GM12878 (cell line): ENCODE results near the gene CFAP58. TPM values are rescaled to one million over a fixed set of nuclear protein-coding genes. Genes with fewer than 3 reads are reported as not detected.
"Not testable (repeated sequence)": the region's sequence is repeated elsewhere in the genome, so short reads cannot be mapped to it uniquely, and the experiment has no call there.

Experiments used
- ATAC-seq: fragments of 200-7000 bp; cut with Tn5 transposase; 3 replicates; pipeline ENCODE4 v1.9.1; 2020; ENCODE audit warnings: mild to moderate bottlenecking, moderate library complexity
- BruUV-seq: library from RNA; stranded (reverse); fragments of 400-500 nt; replicated peaks from 2 replicates; lab custom pipeline; 2021; lab: Mats Ljungman, UMichigan
- CTCF ChIA-PET: fragments of 300-600 bp; sonication (Branson Sonifier 250); formaldehyde crosslinking; extraction: SDS; loops from one replicate; lab custom pipeline; 2021; ENCODE audit warnings: inconsistent platforms; lab: Yijun Ruan, JAX
- POLR2A ChIA-PET: fragments of 350-600 bp; formaldehyde crosslinking; extraction: SDS; loops from one replicate; lab custom pipeline; 2021; ENCODE audit warnings: inconsistent platforms; lab: Charles Lee
- RAD21 ChIA-PET: fragments of 300-600 bp; sonication (Branson Sonifier 250); formaldehyde crosslinking; loops from one replicate; lab custom pipeline; 2023; ENCODE audit warnings: antibody characterized with exemption; ENCODE audit not compliant: unreplicated experiment; lab: Charles Lee
- SMC1A ChIA-PET: fragments of 300-600 bp; sonication (Branson Sonifier 250); formaldehyde crosslinking; loops from one replicate; lab custom pipeline; 2023; ENCODE audit not compliant: unreplicated experiment, uncharacterized antibody; lab: Charles Lee
- DNase-seq: peaks from one replicate; pipeline ENCODE4 v3.0.0-alpha.2; 2011; ENCODE audit warnings: low read depth, low spot score
- FAIRE-seq: peaks from 3 replicates; lab custom pipeline; 2011; peaks lifted over from hg19 to GRCh38; lab: Jason Lieb, UNC
- H2AFZ ChIP-seq: 2 replicates; pipeline ENCODE4 v1.6.0; 2011; ENCODE audit warnings: low read depth, low read length, control low read depth; ENCODE audit not compliant: control insufficient read depth
- H3K27ac ChIP-seq: 2 replicates; pipeline ENCODE4 v1.5.1; 2011; ENCODE audit warnings: control low read depth; ENCODE audit not compliant: control insufficient read depth, insufficient read depth
- H3K27me3 ChIP-seq, 2 experiments: replicated peaks in 1 of 2; 2 replicates each; pipeline versions ENCODE4 v1.6.0 to v1.6.1; 2011; ENCODE audit warnings: low read length in 1 of 2; ENCODE audit not compliant: control insufficient read depth in 2 of 2, insufficient read depth in 2 of 2
- H3K36me3 ChIP-seq, 2 experiments: 2 replicates each; pipeline ENCODE4 v1.5.1; 2011; ENCODE audit warnings: low read length in 1 of 2; ENCODE audit not compliant: control insufficient read depth in 2 of 2, insufficient read depth in 2 of 2
- H3K4me1 ChIP-seq: 2 replicates; pipeline ENCODE4 v1.6.1; 2011; ENCODE audit warnings: mild to moderate bottlenecking, low read length, moderate library complexity, mixed read lengths; ENCODE audit not compliant: control insufficient read depth, insufficient read depth
- H3K4me2 ChIP-seq: 2 replicates; pipeline ENCODE4 v1.6.0; 2011; ENCODE audit warnings: control low read depth; ENCODE audit not compliant: control insufficient read depth, insufficient read depth
- H3K4me3 ChIP-seq: fragments of 200-600 bp; sonication (generic); 2 replicates; pipeline ENCODE4 v1.5.1; 2016
- H3K79me2 ChIP-seq: 2 replicates; pipeline ENCODE4 v1.6.0; 2011; ENCODE audit warnings: low read length; ENCODE audit not compliant: control insufficient read depth, insufficient read depth
- H3K9ac ChIP-seq: 2 replicates; pipeline ENCODE4 v1.8.0; 2011; ENCODE audit warnings: low read length, control low read depth, mixed read lengths; ENCODE audit not compliant: control insufficient read depth, insufficient read depth
- H3K9me3 ChIP-seq: replicated peaks from 3 replicates; pipeline ENCODE4 v1.5.1; 2011; ENCODE audit warnings: mild to moderate bottlenecking, low read length; ENCODE audit not compliant: control insufficient read depth, insufficient read depth
- H4K20me1 ChIP-seq: 2 replicates; pipeline ENCODE4 v1.6.0; 2011; ENCODE audit not compliant: control insufficient read depth, insufficient read depth
- BMI1 ChIP-seq: fragments of 450-650 bp; IDR thresholded peaks from 2 replicates; pipeline ENCODE4 v1.6.1; 2016; ENCODE audit warnings: mild to moderate bottlenecking, moderate library complexity, borderline replicate concordance
- CEBPZ ChIP-seq: fragments of 150-350 bp; IDR thresholded peaks from 2 replicates; pipeline ENCODE4 v1.6.1; 2016; ENCODE audit warnings: low read depth, low read length
- ETV6 ChIP-seq, 2 experiments: fragments of 450-650 bp in 1 of 2; IDR thresholded peaks in 1 of 2; conservative IDR thresholded peaks in 1 of 2; 2 replicates each; pipeline ENCODE4 v1.6.1; 2014; ENCODE audit warnings: antibody characterized with exemption in 1 of 2, borderline replicate concordance in 1 of 2, low read depth in 1 of 2, mild to moderate bottlenecking in 1 of 2, moderate library complexity in 1 of 2
- FOS ChIP-seq: IDR thresholded peaks from 3 replicates; pipeline ENCODE4 v1.6.1; 2011; ENCODE audit warnings: borderline replicate concordance; ENCODE audit not compliant: insufficient read length; ENCODE audit errors: extremely low read depth
- GATAD2B ChIP-seq: fragments of 450-650 bp; conservative IDR thresholded peaks from 2 replicates; pipeline ENCODE4 v1.6.1; 2017; ENCODE audit warnings: low read depth, mild to moderate bottlenecking, moderate library complexity
- HDAC2 ChIP-seq: fragments of 200-600 bp; sonication (generic); IDR thresholded peaks from 2 replicates; pipeline ENCODE4 v1.6.1; 2017
- MEF2A ChIP-seq: IDR thresholded peaks from 2 replicates; pipeline ENCODE4 v1.6.1; 2011; ENCODE audit warnings: low read depth, mild to moderate bottlenecking, low read length, moderate library complexity; ENCODE audit not compliant: insufficient read depth
- NRF1 ChIP-seq: conservative IDR thresholded peaks from 2 replicates; pipeline ENCODE4 v1.6.1; 2011; ENCODE audit warnings: mild to moderate bottlenecking, low read depth, low read length, improper control_type of control experiment
- POLR2AphosphoS5 ChIP-seq: IDR thresholded peaks from 2 replicates; pipeline ENCODE4 v1.6.1; 2011; ENCODE audit warnings: mild to moderate bottlenecking, low read length, inconsistent platforms
- STAT1 ChIP-seq: fragments of 450-650 bp; conservative IDR thresholded peaks from 2 replicates; pipeline ENCODE4 v1.6.1; 2014; ENCODE audit warnings: antibody characterized with exemption, mild to moderate bottlenecking
- SUPT20H ChIP-seq: IDR thresholded peaks from 2 replicates; pipeline ENCODE4 v1.6.1; 2011; ENCODE audit warnings: low read depth, mild to moderate bottlenecking, low read length, moderate library complexity, borderline replicate concordance; ENCODE audit not compliant: control insufficient read depth
- YBX1 ChIP-seq: fragments of 450-650 bp; IDR thresholded peaks from 2 replicates; pipeline ENCODE4 v1.6.1; 2016; ENCODE audit warnings: antibody characterized with exemption
- WGBS: methylation state at CpG from one replicate; pipeline ENCODE4 v1.1.6; 2016; ENCODE audit warnings: low lambda C conversion rate; ENCODE audit not compliant: insufficient replicate concordance, insufficient coverage; ENCODE audit errors: missing lambda C conversion rate; 5-methylcytosine and 5-hydroxymethylcytosine counted together
- in situ Hi-C: fragments of 300-500 bp; cut with MboI; formaldehyde crosslinking; loops from 9 replicates; pipeline ENCODE4 v1.14.3; 2018; ENCODE audit warnings: mixed read lengths
- intact Hi-C: fragments of 100-400 bp; cut with micrococcal nuclease; formaldehyde crosslinking; loops from one replicate; pipeline ENCODE4 v1.14.2; 2022; ENCODE audit not compliant: unreplicated experiment
- polyA plus RNA-seq, 11 experiments: library from polyadenylated mRNA; depleted of rRNA in 4 of 11; unstranded in 6 of 11; stranded (reverse) in 5 of 11; fragments of >200 nt; fragmentation: Nextera tagmentation in 4 of 11; fragmentation: Illumina TruSeq in 1 of 11; extraction: Ambion mirVana in 4 of 11; extraction: Trizol in 1 of 11; gene quantifications; 1 replicate in 1 of 11; 2 replicates in 10 of 11; pipeline versions ENCODE4 v1.2.1 to v1.2.3, GENCODE V29; 2011 to 2016; ENCODE audit warnings: inconsistent platforms in 2 of 11, missing spikeins in 2 of 11, low read depth in 1 of 11
- total RNA-seq, 4 experiments: library from RNA; depleted of rRNA in 3 of 4; stranded (reverse); fragments of >200 nt in 3 of 4; fragmentation: Illumina TruSeq in 1 of 4; extraction: Trizol in 1 of 4; gene quantifications; 2 replicates each; pipeline versions ENCODE4 v1.2.1 to v1.2.3, GENCODE V29; 2013 to 2021
- TF ChIP-seq, protein P1 (sequence below): fragments of 450-650 bp; IDR thresholded peaks from 2 replicates; pipeline ENCODE4 v1.6.1; 2017; ENCODE audit warnings: mild to moderate bottlenecking, low read depth, inconsistent platforms; ENCODE audit not compliant: poor library complexity, severe bottlenecking

Gene CFAP58
- total and polyA plus RNA-seq, 10 of the 15 experiments (the other 5 are each of a cell fraction or from before 2014, with no cell fraction given) = 0.03 to 0.35 (median 0.21) TPM

DNA sequence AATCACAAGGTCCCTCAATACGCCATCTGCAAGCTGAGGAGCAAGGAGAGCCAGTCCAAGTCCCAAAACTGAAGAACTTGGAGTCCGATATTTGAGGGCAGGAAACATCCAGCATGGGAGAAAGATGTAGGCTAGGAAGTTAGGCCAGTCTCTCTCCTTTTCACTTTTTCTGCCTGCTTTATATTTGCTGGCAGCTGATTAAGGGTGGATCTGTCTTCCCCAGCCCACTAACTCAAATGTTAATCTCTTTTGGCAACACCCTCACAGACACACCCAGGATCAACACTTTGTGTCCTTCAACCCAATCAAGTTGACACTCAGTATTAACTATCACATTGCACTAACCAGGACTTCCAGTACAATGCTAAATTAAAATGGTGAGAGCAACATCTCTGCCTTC is 115.2 kb downstream of the CFAP58 start:
- SMC1A ChIA-PET, H3K4me2 ChIP-seq, BruUV-seq, RAD21 ChIA-PET, FAIRE-seq, CTCF ChIA-PET, H3K27ac ChIP-seq, in situ Hi-C loops, H3K36me3 ChIP-seq, H3K27me3 ChIP-seq, DNase-seq, H3K4me1 ChIP-seq, H3K9me3 ChIP-seq, H3K9ac ChIP-seq, intact Hi-C loops, ATAC-seq, H2AFZ ChIP-seq, POLR2A ChIA-PET, H4K20me1 ChIP-seq, H3K79me2 ChIP-seq, H3K4me3 ChIP-seq: not testable (repeated sequence)
- WGBS = 35% methylated on average over 2 of the region's 2 CpGs

- no peak overlapping the region for H3K4me3 ChIP-seq
- no peaks in the 10 kb centered on the region for H3K9me3 ChIP-seq
- FAIRE-seq (no peak), ATAC-seq (no peak), DNase-seq (no peak)
- ChIA-PET SMC1A (no interaction called here), CTCF (no interaction called here), RAD21 (no interaction called here), POLR2A (no interaction called here)
- no peak overlapping the region for H3K4me2 ChIP-seq
- no TSS peak for BruUV-seq
- 95% methylated on average over 1 of the region's 1 CpG for WGBS
- no peak overlapping the region for H2AFZ ChIP-seq
- no peaks in the 10 kb centered on the region for H3K79me2 ChIP-seq
- intact Hi-C loops (no loop called here), in situ Hi-C loops (no loop called here)
- H3K36me3 ChIP-seq = no peaks in the 10 kb centered on the region
- no peak overlapping the region for H3K27ac ChIP-seq
- no peak overlapping the region for H3K9ac ChIP-seq
- no peaks in the 10 kb centered on the region for H4K20me1 ChIP-seq
- no peaks in the 10 kb centered on the region for H3K4me1 ChIP-seq
- no peaks in the 10 kb centered on the region for H3K27me3 ChIP-seq
- TF ChIP-seq POLR2AphosphoS5 (no peak), MEF2A (no peak), HDAC2 (no peak), STAT1 (no peak), FOS (no peak), SUPT20H (no peak), NRF1 (no peak), ETV6 (conservative IDR thresholded peaks at IDR 0.05 in 1 of 2, IDR thresholded peaks at IDR 0.05 in 1 of 2; ENCODE audit: borderline replicate concordance in 1 of 2, low read depth in 1 of 2) (no peak), GATAD2B (no peak), CEBPZ (no peak), YBX1 (no peak), BMI1 (no peak)
- TF ChIP-seq, protein P1, sequence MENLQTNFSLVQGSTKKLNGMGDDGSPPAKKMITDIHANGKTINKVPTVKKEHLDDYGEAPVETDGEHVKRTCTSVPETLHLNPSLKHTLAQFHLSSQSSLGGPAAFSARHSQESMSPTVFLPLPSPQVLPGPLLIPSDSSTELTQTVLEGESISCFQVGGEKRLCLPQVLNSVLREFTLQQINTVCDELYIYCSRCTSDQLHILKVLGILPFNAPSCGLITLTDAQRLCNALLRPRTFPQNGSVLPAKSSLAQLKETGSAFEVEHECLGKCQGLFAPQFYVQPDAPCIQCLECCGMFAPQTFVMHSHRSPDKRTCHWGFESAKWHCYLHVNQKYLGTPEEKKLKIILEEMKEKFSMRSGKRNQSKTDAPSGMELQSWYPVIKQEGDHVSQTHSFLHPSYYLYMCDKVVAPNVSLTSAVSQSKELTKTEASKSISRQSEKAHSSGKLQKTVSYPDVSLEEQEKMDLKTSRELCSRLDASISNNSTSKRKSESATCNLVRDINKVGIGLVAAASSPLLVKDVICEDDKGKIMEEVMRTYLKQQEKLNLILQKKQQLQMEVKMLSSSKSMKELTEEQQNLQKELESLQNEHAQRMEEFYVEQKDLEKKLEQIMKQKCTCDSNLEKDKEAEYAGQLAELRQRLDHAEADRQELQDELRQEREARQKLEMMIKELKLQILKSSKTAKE = no peak
These were observed 118.9 kb downstream of the CFAP58 start for GRCh38 chr10:104472505-104472904.
